NOMO-1 (cell line): Measurements from ENCODE around the gene FBXO41.

Experiments
- DNase-seq, 2 experiments: peaks; one replicate each; lab custom pipeline; 2025; ENCODE audit not compliant: unreplicated experiment in 2 of 2; lab: John Stamatoyannopoulos, UW

FBXO41 gene

GRCh38 chr2:73284296-73285158 is at the start of gene FBXO41:
FBXO41 (minus strand) TSS chr2:73284478; CDS start chr2:73269630, 14,848 bp downstream.
- DNase-seq, result peak; percentile 66 to 75

DNA sequence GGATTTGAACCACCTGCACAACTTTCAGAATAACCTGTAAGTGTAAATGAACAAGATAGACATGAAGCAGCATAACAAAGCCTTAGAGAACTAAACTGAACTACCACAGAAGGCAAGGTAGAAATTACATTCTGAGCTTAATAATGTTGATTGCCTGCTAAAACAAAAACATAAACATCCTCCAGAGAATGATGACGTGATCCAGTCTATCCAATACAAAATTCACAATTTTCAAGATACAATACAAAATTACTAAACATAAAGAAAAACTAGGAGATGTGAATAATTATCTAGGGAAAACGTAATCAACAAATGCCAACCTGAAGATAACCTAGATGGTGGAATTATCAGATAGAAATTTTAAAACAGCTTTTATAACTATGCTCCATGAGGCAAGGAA is 49.8 kb upstream of the FBXO41 start:
- no peak for DNase-seq

DNA sequence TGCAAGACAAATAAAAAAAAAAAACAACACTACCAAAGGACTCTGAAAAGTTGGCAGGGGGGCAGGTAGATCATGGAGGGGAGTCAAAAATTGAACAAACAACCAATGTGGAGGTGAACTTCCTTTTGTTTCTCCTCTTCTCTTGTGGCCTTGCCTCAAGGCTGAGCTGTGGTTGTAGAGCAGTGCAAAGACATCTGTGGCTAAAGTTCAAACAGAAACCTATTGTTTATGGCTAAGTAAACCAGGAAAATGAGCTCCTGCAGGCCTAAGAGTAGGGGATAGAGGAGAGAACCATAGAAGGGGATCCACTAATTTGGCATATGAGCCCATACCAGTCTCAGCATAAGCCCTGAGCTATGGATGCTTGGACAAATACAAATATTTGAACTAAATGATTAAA is 49.3 kb upstream of the FBXO41 start:
- DNase-seq, result no peak

GRCh38 chr2:73324126-73324725 is 39.9 kb upstream of the FBXO41 start:
- DNase-seq, result no peak

DNA sequence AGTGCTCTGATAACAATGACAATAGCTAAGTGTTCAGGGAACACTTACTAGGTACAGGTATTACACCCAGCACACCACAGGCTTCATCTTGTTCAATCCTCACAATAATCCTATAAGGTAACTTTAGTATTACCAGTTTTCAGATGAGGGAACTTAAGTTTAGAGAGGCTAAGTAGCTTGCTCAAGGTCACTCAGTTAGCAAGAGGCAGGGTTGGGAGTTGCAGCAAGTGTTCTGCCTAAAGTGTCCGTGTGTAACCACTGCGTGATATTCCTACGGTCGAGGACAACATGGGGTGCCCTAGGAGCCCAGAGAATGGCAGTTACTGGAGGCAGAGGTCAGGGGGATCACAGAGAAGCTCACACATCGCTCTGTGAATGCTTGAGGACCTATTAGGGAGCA is 39.3 kb upstream of the FBXO41 start:
- DNase-seq, result no peak

- no peak for DNase-seq
Measured at GRCh38 chr2:73314441-73314840, 30.2 kb upstream of the FBXO41 start.

DNA sequence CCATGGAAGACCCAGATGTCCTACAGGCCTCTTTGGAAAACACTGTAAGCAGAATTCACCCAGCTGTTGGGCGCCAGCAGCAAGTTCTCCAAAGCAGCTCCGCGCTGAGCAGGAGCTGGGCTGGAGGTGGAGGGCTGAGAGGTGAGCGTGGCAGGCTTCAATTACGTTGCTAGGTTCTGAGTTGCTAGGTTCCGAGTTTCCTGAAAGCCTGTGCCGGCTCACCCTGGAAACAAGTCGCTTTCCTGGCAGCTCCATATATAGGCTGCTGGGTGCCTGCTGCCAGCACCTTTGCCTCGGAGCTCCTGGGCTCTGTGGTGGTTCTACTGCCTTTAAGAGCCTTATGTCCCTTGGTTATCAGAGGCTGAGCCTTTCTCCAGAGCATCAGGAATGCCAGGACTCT is 23.4 kb upstream of the FBXO41 start:
- DNase-seq, result no peak

- DNase-seq, result no peak
Measured at GRCh38 chr2:73301636-73302035, 17.4 kb upstream of the FBXO41 start.

- no peak for DNase-seq
Measured at GRCh38 chr2:73300926-73301325, 16.6 kb upstream of the FBXO41 start.

DNA sequence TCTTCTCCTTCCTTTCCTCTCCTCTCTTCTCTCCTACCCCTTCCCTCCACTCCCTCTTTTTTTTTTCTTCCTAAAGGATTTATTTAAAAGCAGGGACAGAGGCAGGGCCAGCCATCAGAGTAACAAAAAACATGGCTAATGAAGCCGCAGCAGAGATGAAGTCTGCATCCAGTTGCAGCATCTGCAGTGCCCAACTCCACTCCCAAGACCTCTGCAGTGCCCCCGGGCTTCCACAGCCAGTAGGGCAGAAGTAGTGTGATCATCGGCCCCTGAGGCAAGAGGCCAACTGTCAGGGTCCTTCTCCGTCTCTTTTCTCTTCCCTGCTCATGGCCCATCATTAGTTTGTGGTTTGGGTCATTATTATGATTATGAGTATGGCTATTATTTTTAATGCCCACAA is 13.3 kb upstream of the FBXO41 start:
- no peak for DNase-seq

DNA sequence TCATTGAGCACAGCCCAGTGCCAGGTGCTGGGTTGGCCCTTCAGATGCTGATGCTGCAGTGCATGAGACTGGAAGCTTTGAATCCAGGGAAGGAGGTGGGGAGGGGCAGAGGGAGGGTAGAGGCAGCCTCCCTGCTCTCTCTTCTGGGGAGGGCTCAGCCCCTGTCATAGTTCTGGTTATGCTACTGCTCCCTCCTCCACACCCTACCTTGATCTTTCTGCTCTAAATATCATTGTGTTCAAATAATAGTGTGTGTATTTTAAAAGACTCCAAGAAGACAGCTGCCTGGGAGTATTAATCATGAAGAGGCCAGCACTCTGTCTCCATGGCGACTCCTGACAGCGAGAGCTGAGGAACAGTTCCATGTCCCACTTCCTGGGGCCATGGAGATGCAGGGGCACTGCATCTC is 12.9 kb upstream of the FBXO41 start:
- DNase-seq, result no peak

- no peak for DNase-seq
Measured at GRCh38 chr2:73295751-73296400, 11.6 kb upstream of the FBXO41 start.

DNA sequence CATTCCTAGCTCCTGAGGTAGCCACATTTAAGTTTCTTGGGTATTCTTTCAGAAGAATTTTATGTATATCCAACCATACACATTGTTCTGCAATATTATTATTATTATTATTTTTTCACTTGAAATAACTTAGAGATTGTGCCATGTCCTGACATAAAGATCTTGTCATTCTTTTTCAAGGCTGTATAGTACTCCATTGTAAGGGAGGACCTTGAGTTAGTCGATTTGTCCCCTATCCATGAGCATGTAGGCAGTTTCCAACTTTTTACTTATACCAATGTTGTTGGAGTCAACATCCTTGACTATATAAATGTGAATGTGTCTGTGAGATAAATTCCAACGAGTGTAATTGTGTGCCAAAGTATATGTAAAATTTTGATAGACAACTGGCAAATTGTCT is 10.0 kb upstream of the FBXO41 start:
- no peak for DNase-seq

DNA sequence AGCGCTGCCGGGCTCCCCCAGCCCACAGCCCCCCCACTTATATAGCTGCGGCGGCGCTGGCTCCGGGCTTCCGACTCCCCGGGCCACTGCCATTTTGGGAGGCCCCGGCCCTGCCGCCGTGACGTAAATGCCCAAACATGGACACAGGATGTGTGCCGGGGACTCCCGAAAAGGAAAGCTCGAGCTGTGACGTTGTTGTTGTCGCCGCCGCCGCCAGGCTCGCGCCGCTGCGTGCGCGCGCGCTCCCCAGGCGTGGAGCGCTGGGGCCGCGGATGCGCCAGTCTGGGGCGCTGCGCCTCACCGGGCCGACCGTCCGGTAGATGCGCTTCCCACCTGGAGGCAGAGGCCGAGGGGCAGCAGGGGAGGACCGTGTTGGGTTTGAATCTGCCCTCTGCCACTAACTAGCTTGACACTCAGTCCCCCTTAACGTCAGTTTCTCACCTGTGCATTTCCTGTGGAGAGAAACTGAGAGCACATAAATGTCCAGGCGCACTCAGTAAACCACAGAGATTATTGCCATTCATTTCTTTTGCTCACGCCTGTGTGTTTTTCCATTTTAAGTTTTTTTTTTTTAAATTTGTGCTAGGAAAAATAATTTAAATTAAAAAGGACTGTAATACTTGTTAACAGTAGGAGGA is 9.4 kb upstream of the FBXO41 start, which contains the start of gene EGR4:
Gene EGR4 (minus strand): TSS at position 15 of the 638 bp plus-strand sequence. CDS start 231 bp downstream, outside the sequence.
- peak; percentile 48 to 61 for DNase-seq

DNA sequence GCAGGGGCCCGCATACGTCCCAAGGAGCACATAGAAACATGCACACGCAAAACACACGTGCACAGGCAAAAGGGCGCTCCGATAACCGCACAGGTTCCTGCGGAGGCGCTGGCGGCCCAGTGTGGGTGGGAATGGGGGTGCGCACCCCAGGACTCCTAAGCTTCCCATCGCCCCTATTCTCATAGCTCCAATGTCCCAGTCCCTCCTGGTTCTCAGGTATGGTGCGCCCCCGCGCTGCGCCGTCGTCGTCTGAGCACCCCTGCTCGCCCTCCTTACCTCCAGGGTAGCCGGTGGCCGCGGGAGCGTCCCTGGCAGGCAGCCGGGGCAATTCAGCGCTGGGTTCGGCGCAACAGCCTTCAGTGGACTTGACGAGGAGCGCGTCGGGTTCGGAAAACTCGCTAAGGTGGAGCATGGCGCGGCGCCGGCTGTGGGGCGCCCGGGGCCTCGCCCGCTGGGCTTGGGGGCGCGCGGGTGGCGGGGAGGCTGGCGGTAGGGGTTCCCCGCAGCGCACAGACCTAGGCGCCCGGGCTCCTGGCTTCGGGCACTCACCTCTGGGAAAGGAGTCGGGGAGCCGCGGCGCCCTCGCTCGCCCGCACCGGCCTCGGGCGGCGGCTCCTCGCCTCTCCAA is 8.7 kb upstream of the FBXO41 start:
- DNase-seq, result no peak

DNA sequence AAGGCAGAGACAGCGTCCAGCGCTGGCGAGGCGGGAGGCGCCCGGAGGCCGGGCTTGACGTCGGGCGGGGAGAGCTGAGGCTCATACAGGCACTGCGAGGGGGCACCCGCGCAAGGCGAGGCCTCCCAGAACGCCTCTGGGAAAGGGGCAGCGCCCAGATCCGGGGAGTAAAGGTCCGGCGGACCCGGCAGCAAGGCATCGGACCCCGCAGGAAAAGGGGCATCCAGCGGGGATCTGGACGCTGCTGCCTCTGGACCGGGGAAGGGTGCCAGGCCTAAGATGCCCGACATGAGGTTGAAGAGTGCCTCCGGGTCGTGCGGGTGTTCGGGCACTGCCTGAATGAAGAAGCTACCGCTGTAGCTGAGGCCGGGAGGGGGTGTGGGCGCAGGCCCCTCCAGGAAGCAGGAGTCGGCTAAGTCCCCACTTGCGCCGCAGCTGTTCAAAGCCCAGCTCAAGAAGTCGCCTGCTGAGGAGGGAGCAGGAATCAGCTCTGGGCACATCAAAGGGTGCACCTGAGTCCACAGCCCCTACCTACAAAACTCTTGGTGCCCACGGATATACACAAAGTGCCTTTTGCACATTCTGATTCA is 8.1 kb upstream of the FBXO41 start:
- DNase-seq, result no peak

GRCh38 chr2:73291461-73292315 is 7.4 kb upstream of the FBXO41 start:
- DNase-seq, result no peak

GRCh38 chr2:73291093-73291460 is 6.8 kb upstream of the FBXO41 start:
- peak; percentile 45 to 81 for DNase-seq

GRCh38 chr2:73290049-73290839 is 6.0 kb upstream of the FBXO41 start:
- peak in 1 of 2 experiments; percentile 38 for DNase-seq
